ENCODE results near the gene INPP5A. TPM values are rescaled to one million over a fixed set of nuclear protein-coding genes. Genes with fewer than 3 reads are reported as not detected.

Gene INPP5A
- total and polyA plus RNA-seq, 4 donors = 12.4 to 39.9 (median 28.2) TPM

GRCh38 chr10:132637477-132638129 lies 100.0 kb downstream of the INPP5A start:
- H3K9me3 ChIP-seq (ENCODE audit: control insufficient read depth in 4 of 4, insufficient read depth in 3 of 4, low read length in 3 of 4) = peaks cover 0 to 5% (median 0%) of the 10 kb centered on the region in 4 donors
- no peak overlapping the region for H3K4me3 ChIP-seq
- peak; percentile 51 for ATAC-seq (ENCODE audit: insufficient read depth, low FRiP score)
- no peak overlapping the region for H3K27ac ChIP-seq (ENCODE audit: low read depth in 1 of 2, low read length in 1 of 2)
- peak; percentile 48 to 88 (median 86) for DNase-seq
- no peaks in the 10 kb centered on the region for H3K36me3 ChIP-seq (ENCODE audit: control insufficient read depth in 4 of 4, insufficient read depth in 4 of 4, low read length in 4 of 4)
- peak overlapping the region in 1 of 2 donors; percentile 19 for H3K9ac ChIP-seq (ENCODE audit: insufficient read depth in 1 of 2, low read length in 2 of 2)
- no peaks in the 10 kb centered on the region for H3K27me3 ChIP-seq (ENCODE audit: control insufficient read depth in 3 of 3, insufficient read depth in 3 of 3, low read length in 2 of 3)
- 41 to 42% methylated on average over 19 of the region's 19 CpGs for WGBS, 2 donors
- peaks cover 0 to 10% (median 4%) of the 10 kb centered on the region in 5 donors for H3K4me1 ChIP-seq (ENCODE audit: control insufficient read depth in 5 of 5, insufficient read depth in 5 of 5, low read length in 5 of 5)
- peak; percentile 55 for TF ChIP-seq CTCF (IDR thresholded peaks at IDR 0.05; ENCODE audit: control extremely low read depth, extremely low read depth)

GRCh38 chr10:132638130-132638515 lies 100.5 kb downstream of the INPP5A start:
- no peak overlapping the region for H3K4me3 ChIP-seq
- no peaks in the 10 kb centered on the region for H3K27me3 ChIP-seq (ENCODE audit: control insufficient read depth in 3 of 3, insufficient read depth in 3 of 3, low read length in 2 of 3)
- WGBS, 2 donors = 72 to 84% methylated on average over 8 of the region's 8 CpGs
- peaks cover 0 to 5% (median 0%) of the 10 kb centered on the region in 4 donors for H3K9me3 ChIP-seq (ENCODE audit: control insufficient read depth in 4 of 4, insufficient read depth in 3 of 4, low read length in 3 of 4)
- peaks cover 0 to 6% (median 3%) of the 10 kb centered on the region in 5 donors for H3K4me1 ChIP-seq (ENCODE audit: control insufficient read depth in 5 of 5, insufficient read depth in 5 of 5, low read length in 5 of 5)
- no peak for ATAC-seq (ENCODE audit: insufficient read depth, low FRiP score)
- H3K36me3 ChIP-seq (ENCODE audit: control insufficient read depth in 4 of 4, insufficient read depth in 4 of 4, low read length in 4 of 4) = no peaks in the 10 kb centered on the region
- DNase-seq = no peak
- TF ChIP-seq CTCF (IDR thresholded peaks at IDR 0.05; ENCODE audit: control extremely low read depth, extremely low read depth) = no peak
- H3K9ac ChIP-seq (ENCODE audit: insufficient read depth in 1 of 2, low read length in 2 of 2) = no peak overlapping the region
- no peak overlapping the region for H3K27ac ChIP-seq (ENCODE audit: low read depth in 1 of 2, low read length in 1 of 2)

DNA sequence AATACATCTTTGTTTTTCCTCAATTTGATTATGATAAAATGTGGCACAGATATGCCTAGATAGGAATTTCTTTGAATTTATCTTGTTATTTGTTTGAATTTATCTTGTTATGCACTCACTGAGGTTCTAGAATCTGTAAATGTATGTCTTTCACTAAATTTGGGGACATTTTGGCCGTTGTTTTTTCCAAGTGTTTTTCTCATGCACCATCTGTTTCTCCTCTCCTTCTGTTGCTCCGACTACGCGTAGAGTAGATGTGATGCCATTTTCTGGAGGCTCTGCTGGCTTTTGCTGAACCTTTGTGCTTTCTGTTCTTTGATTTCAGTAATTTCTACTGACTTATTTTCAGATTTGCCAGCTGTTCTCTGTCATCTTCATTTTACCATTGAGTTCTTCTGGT lies 101.9 kb downstream of the INPP5A start:
- DNase-seq = no peak
- Histone ChIP-seq H3K9ac (ENCODE audit: insufficient read depth in 1 of 2, low read length in 2 of 2) (no peak overlapping the region), H3K9me3 (ENCODE audit: control insufficient read depth in 4 of 4, insufficient read depth in 3 of 4, low read length in 3 of 4) (peaks cover 0 to 5% (median 0%) of the 10 kb centered on the region in 4 donors), H3K4me1 (ENCODE audit: control insufficient read depth in 5 of 5, insufficient read depth in 5 of 5, low read length in 5 of 5) (peaks cover 0 to 4% (median 2%) of the 10 kb centered on the region in 5 donors), H3K4me3 (no peak overlapping the region), H3K27me3 (ENCODE audit: control insufficient read depth in 3 of 3, insufficient read depth in 3 of 3, low read length in 2 of 3) (no peaks in the 10 kb centered on the region), H3K27ac (ENCODE audit: low read depth in 1 of 2, low read length in 1 of 2) (no peak overlapping the region), H3K36me3 (ENCODE audit: control insufficient read depth in 4 of 4, insufficient read depth in 4 of 4, low read length in 4 of 4) (no peaks in the 10 kb centered on the region)
- no peak for TF ChIP-seq CTCF (IDR thresholded peaks at IDR 0.05; ENCODE audit: control extremely low read depth, extremely low read depth)
- ATAC-seq (ENCODE audit: insufficient read depth, low FRiP score) = no peak
- 70 to 89% methylated on average over 4 of the region's 4 CpGs for WGBS, 2 donors
